Thoracic aorta (tissue), 2 donors: Measurements from ENCODE around the gene RAG2. TPM values are rescaled to one million over a fixed set of nuclear protein-coding genes. Genes with fewer than 3 reads are reported as not detected.

Experiments
- ATAC-seq: fragments of 150-250 bp; one replicate; pipeline ENCODE4 v1.8.0; 2017; ENCODE audit warnings: low read depth; ENCODE audit not compliant: insufficient number of reproducible peaks, low FRiP score
- DNase-seq: peaks from one replicate; pipeline ENCODE4 v3.0.0-alpha.2; 2020; ENCODE audit warnings: low spot score
- H3K27ac ChIP-seq, 2 donors: fragments of 200-600 bp; sonication (generic); 1 replicate in 1 of 2; 2 replicates in 1 of 2; pipeline ENCODE4 v1.5.1; 2016; ENCODE audit warnings: mild to moderate bottlenecking in 2 of 2, moderate library complexity in 2 of 2
- H3K27me3 ChIP-seq: fragments of 200-600 bp; sonication (generic); replicated peaks from 2 replicates; pipeline ENCODE4 v1.6.0; 2016; ENCODE audit warnings: mild to moderate bottlenecking; ENCODE audit not compliant: insufficient read depth
- H3K36me3 ChIP-seq: fragments of 200-600 bp; sonication (generic); one replicate; pipeline ENCODE4 v1.5.1; 2016
- H3K4me1 ChIP-seq, 2 donors: fragments of 200-600 bp; sonication (generic); 1 replicate in 1 of 2; 2 replicates in 1 of 2; pipeline versions ENCODE4 v1.5.1 to v1.6.0; 2016; ENCODE audit warnings: low read depth in 2 of 2, mild to moderate bottlenecking in 1 of 2; ENCODE audit not compliant: control insufficient read depth in 1 of 2
- H3K4me3 ChIP-seq: fragments of 200-600 bp; sonication (generic); 2 replicates; pipeline ENCODE4 v1.5.1; 2016; ENCODE audit warnings: mild to moderate bottlenecking
- H3K9me3 ChIP-seq: fragments of 200-600 bp; sonication (generic); 2 replicates; pipeline ENCODE4 v1.5.1; 2016
- CTCF ChIP-seq: fragments of 200-600 bp; sonication (generic); IDR thresholded peaks from one replicate; pipeline ENCODE4 v1.5.1; 2019; ENCODE audit warnings: antibody characterized with exemption
- total RNA-seq, 2 donors: library from RNA; depleted of rRNA; stranded (reverse); fragments of >200 nt; gene quantifications; one replicate each; pipeline versions ENCODE4 v1.1.0 to v1.2.3, GENCODE V29; 2016

The RAG2 gene
- total RNA-seq = not detected

- no peak for TF ChIP-seq CTCF
- no peak for ATAC-seq
- no peaks in the 10 kb centered on the region for H3K9me3 ChIP-seq
- H3K36me3 ChIP-seq = no peaks in the 10 kb centered on the region
- H3K27me3 ChIP-seq = no peaks in the 10 kb centered on the region
- DNase-seq = no peak
- H3K4me1 ChIP-seq = peaks cover 7 to 9% of the 10 kb centered on the region in 2 donors
- H3K27ac ChIP-seq = no peak within 1 kb of the TSS
- no peak within 1 kb of the TSS for H3K4me3 ChIP-seq
Observed at GRCh38 chr11:36598051-36598450, at the start of gene RAG2. RAG2 (minus strand) TSS chr11:36598236; CDS start chr11:36594168, 4,068 bp downstream.

- H3K36me3 ChIP-seq = no peaks in the 10 kb centered on the region
- H3K27me3 ChIP-seq = no peaks in the 10 kb centered on the region
- ATAC-seq = no peak
- H3K4me1 ChIP-seq = no peaks in the 10 kb centered on the region
- H3K4me3 ChIP-seq = no peak overlapping the region
- no peak for TF ChIP-seq CTCF
- no peak for DNase-seq
- no peaks in the 10 kb centered on the region for H3K9me3 ChIP-seq
- H3K27ac ChIP-seq = no peak overlapping the region
Observed at GRCh38 chr11:36638556-36638955, 40.5 kb upstream of the RAG2 start.

- no peak overlapping the region for H3K27ac ChIP-seq
- no peaks in the 10 kb centered on the region for H3K9me3 ChIP-seq
- H3K4me1 ChIP-seq = no peaks in the 10 kb centered on the region
- H3K27me3 ChIP-seq = no peaks in the 10 kb centered on the region
- DNase-seq (no peak), ATAC-seq (no peak)
- no peaks in the 10 kb centered on the region for H3K36me3 ChIP-seq
- H3K4me3 ChIP-seq = no peak overlapping the region
- TF ChIP-seq CTCF = no peak
Observed at GRCh38 chr11:36635066-36635862, 37.2 kb upstream of the RAG2 start.

- H3K4me1 ChIP-seq = no peaks in the 10 kb centered on the region
- TF ChIP-seq CTCF = no peak
- no peak overlapping the region for H3K27ac ChIP-seq
- H3K36me3 ChIP-seq = no peaks in the 10 kb centered on the region
- no peak for DNase-seq
- H3K4me3 ChIP-seq = no peak overlapping the region
- ATAC-seq = no peak
- H3K9me3 ChIP-seq = no peaks in the 10 kb centered on the region
- H3K27me3 ChIP-seq = no peaks in the 10 kb centered on the region
Observed at GRCh38 chr11:36631774-36632173, 33.7 kb upstream of the RAG2 start.

GRCh38 chr11:36628765-36629244, 30.8 kb upstream of the RAG2 start:
- no peak overlapping the region for H3K27ac ChIP-seq
- no peak for ATAC-seq
- DNase-seq = no peak
- H3K9me3 ChIP-seq = no peaks in the 10 kb centered on the region
- no peak overlapping the region for H3K4me3 ChIP-seq
- no peaks in the 10 kb centered on the region for H3K36me3 ChIP-seq
- H3K4me1 ChIP-seq = no peaks in the 10 kb centered on the region
- no peaks in the 10 kb centered on the region for H3K27me3 ChIP-seq
- TF ChIP-seq CTCF = no peak
